PC-9 (cell line): ENCODE results near the gene PHLDB2. TPM values are rescaled to one million over a fixed set of nuclear protein-coding genes. Genes with fewer than 3 reads are reported as not detected.

Source experiments
- BruUV-seq: library from RNA; stranded (reverse); fragments of 400-500 nt; replicated peaks from 2 replicates; lab custom pipeline; 2021; lab: Mats Ljungman, UMichigan
- CTCF ChIA-PET: fragments of 300-600 bp; sonication (Branson Sonifier 250); formaldehyde crosslinking; loops from one replicate; lab custom pipeline; 2022; ENCODE audit warnings: antibody characterized with exemption; lab: Charles Lee
- POLR2A ChIA-PET: fragments of 300-600 bp; sonication (Branson Sonifier 250); formaldehyde crosslinking; loops from one replicate; lab custom pipeline; 2022; ENCODE audit warnings: antibody characterized with exemption; ENCODE audit not compliant: unreplicated experiment; lab: Charles Lee
- DNase-seq, 2 experiments: peaks; one replicate each; pipeline versions ENCODE4 v3.0.0 to v3.0.0-alpha.2; 2015 to 2022; ENCODE audit warnings: mixed read lengths in 1 of 2
- H2AFZ ChIP-seq: fragments of 200-600 bp; sonication (generic); 2 replicates; pipeline ENCODE4 v1.8.1; 2017; ENCODE audit warnings: antibody characterized with exemption
- H3F3A ChIP-seq: fragments of 200-600 bp; sonication (generic); 2 replicates; pipeline ENCODE4 v1.8.1; 2017; ENCODE audit warnings: antibody characterized with exemption, mild to moderate bottlenecking, low read depth; ENCODE audit not compliant: insufficient read depth
- H3K27ac ChIP-seq: fragments of 200-600 bp; sonication (generic); 2 replicates; pipeline ENCODE4 v1.6.1; 2016; ENCODE audit warnings: mixed run types
- H3K27me3 ChIP-seq: fragments of 200-600 bp; sonication (generic); 2 replicates; pipeline ENCODE4 v1.6.1; 2016; ENCODE audit warnings: low read depth, mixed run types; ENCODE audit not compliant: insufficient read depth
- H3K36me3 ChIP-seq: fragments of 200-600 bp; sonication (generic); 2 replicates; pipeline ENCODE4 v1.6.1; 2016; ENCODE audit warnings: low read depth, mixed run types
- H3K4me1 ChIP-seq: fragments of 200-600 bp; sonication (generic); replicated peaks from 2 replicates; pipeline ENCODE4 v1.6.1; 2016; ENCODE audit warnings: mixed run types; ENCODE audit not compliant: insufficient read depth
- H3K4me2 ChIP-seq: fragments of 200-600 bp; sonication (generic); 2 replicates; pipeline ENCODE4 v1.6.1; 2017; ENCODE audit warnings: mixed run types
- H3K4me3 ChIP-seq: fragments of 200-600 bp; sonication (generic); 2 replicates; pipeline ENCODE4 v1.6.1; 2016; ENCODE audit warnings: mixed run types
- H3K79me2 ChIP-seq: fragments of 200-600 bp; sonication (generic); 2 replicates; pipeline ENCODE4 v1.6.1; 2017; ENCODE audit warnings: low read depth, mixed run types
- H3K9me2 ChIP-seq: fragments of 200-600 bp; sonication (generic); 2 replicates; pipeline ENCODE4 v1.8.1; 2017; ENCODE audit warnings: mild to moderate bottlenecking; ENCODE audit not compliant: insufficient read depth
- H3K9me3 ChIP-seq: fragments of 200-600 bp; sonication (generic); 2 replicates; pipeline ENCODE4 v1.8.1; 2016; ENCODE audit warnings: low read depth; ENCODE audit not compliant: insufficient read depth
- H4K20me1 ChIP-seq: fragments of 200-600 bp; sonication (generic); 2 replicates; pipeline ENCODE4 v1.8.1; 2017; ENCODE audit not compliant: insufficient read depth
- EZH2 ChIP-seq: fragments of 200-600 bp; sonication (generic); IDR thresholded peaks from 2 replicates; pipeline ENCODE4 v1.8.0; 2017; ENCODE audit warnings: antibody characterized with exemption, low read depth
- intact Hi-C: fragments of 100-400 bp; cut with micrococcal nuclease; formaldehyde crosslinking; loops from one replicate; pipeline ENCODE4 v1.10.0; 2022; ENCODE audit not compliant: unreplicated experiment
- total RNA-seq: library from RNA; stranded (reverse); gene quantifications from 2 replicates; pipeline ENCODE4 v1.2.3, GENCODE V29; 2021
- TF ChIP-seq, protein P1 (sequence below): fragments of 200-600 bp; sonication (generic); conservative IDR thresholded peaks from 2 replicates; pipeline ENCODE4 v1.6.1; 2017; ENCODE audit warnings: mixed run types, antibody characterized with exemption, mild to moderate bottlenecking, moderate library complexity

PHLDB2 gene
- total RNA-seq, 1 experiment from 2014 or later, result 42.7 TPM

DNA sequence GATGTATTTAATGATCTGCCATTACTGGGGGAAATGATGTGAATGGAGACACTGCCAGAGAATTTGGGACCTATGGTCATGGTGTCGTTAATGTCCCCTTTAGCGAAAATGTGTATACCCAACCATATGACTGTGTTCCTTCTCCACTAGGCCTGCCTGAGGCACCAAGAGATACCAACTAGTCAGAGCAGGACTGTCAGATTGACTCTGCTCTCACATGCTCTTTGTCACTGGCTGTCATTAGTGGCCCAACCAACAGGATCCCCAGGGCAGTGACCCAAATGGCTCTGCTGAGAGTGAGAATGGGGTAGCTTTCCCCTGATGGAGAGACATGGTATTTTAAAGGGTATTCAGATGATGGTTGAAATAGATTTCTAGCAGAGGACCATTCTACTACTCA lies 142.5 kb downstream of the PHLDB2 start:
- no peak overlapping the region for H3K27ac ChIP-seq
- ChIA-PET CTCF (interaction anchor here (1.0 kb wide), 1 partner anchor 12 kb away, joined by 4 read pairs; no protein-coding TSS in a partner anchor), POLR2A (interaction anchor here (0.7 kb wide), 1 partner anchor 64 kb away, joined by 6 read pairs; no protein-coding TSS in a partner anchor)
- no peaks in the 10 kb centered on the region for H4K20me1 ChIP-seq
- intact Hi-C loops, result no loop called here
- H3K27me3 ChIP-seq, result no peaks in the 10 kb centered on the region
- DNase-seq, result no peak
- BruUV-seq, result no TSS peak
- TF ChIP-seq EZH2, result no peak
- TF ChIP-seq, protein P1, sequence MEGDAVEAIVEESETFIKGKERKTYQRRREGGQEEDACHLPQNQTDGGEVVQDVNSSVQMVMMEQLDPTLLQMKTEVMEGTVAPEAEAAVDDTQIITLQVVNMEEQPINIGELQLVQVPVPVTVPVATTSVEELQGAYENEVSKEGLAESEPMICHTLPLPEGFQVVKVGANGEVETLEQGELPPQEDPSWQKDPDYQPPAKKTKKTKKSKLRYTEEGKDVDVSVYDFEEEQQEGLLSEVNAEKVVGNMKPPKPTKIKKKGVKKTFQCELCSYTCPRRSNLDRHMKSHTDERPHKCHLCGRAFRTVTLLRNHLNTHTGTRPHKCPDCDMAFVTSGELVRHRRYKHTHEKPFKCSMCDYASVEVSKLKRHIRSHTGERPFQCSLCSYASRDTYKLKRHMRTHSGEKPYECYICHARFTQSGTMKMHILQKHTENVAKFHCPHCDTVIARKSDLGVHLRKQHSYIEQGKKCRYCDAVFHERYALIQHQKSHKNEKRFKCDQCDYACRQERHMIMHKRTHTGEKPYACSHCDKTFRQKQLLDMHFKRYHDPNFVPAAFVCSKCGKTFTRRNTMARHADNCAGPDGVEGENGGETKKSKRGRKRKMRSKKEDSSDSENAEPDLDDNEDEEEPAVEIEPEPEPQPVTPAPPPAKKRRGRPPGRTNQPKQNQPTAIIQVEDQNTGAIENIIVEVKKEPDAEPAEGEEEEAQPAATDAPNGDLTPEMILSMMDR, result no peak
- H3K9me3 ChIP-seq, result peaks cover 4% of the 10 kb centered on the region; the same call in 1 of the 2 replicates
- H3K4me3 ChIP-seq, result no peak overlapping the region
- H2AFZ ChIP-seq, result no peak overlapping the region
- H3K36me3 ChIP-seq, result no peaks in the 10 kb centered on the region
- H3K79me2 ChIP-seq, result no peaks in the 10 kb centered on the region
- H3K4me2 ChIP-seq, result no peak overlapping the region
- H3K9me2 ChIP-seq, result no peaks in the 10 kb centered on the region
- peaks cover 15% of the 10 kb centered on the region; the same call in 1 of the 2 replicates for H3K4me1 ChIP-seq
- H3F3A ChIP-seq, result no peaks in the 10 kb centered on the region

DNA sequence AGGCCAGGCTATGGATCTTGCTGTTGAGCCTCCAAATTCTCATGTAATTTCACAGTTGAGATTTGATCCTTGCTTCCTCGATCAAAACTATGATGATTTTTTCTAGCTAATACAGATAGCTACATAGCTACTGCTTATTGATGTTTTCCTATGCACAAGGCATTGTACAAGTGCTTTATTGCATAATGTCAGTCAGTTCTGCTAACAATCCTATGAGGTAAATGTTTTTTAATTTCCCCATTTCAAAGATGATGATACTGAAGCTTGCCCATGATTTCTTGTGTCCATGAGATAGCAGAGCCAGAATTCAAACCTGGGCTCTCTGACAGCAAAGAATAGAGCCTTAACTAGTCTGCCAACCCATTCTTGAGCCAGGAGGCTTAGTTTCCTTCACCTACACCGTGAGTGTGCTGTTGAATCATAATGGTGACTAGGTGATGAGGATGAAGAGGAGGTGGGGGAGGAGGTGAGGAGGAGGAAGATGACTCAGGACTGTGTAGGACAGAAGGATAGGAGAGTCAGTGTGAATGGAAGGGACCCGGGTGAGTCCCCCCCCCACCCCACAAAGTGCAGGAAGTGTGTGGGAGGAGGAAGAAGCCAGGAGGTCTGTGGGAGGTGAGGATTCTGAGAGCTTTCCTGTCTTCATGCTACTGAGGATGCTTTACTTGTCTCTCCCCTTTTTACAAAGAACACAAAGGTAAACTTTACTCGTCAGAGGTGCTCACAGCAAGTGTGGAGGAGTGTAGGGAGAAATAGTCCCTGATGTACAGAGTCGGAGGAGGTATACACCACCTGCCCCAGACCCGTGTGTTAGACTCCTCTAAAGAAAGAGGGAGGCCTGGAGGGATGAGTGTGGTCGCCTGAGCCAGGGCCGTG lies 143.3 kb downstream of the PHLDB2 start:
- peak in 1 of 2 experiments; percentile 37 for DNase-seq
- TF ChIP-seq, protein P1, result no peak
- no peak for TF ChIP-seq EZH2

DNA sequence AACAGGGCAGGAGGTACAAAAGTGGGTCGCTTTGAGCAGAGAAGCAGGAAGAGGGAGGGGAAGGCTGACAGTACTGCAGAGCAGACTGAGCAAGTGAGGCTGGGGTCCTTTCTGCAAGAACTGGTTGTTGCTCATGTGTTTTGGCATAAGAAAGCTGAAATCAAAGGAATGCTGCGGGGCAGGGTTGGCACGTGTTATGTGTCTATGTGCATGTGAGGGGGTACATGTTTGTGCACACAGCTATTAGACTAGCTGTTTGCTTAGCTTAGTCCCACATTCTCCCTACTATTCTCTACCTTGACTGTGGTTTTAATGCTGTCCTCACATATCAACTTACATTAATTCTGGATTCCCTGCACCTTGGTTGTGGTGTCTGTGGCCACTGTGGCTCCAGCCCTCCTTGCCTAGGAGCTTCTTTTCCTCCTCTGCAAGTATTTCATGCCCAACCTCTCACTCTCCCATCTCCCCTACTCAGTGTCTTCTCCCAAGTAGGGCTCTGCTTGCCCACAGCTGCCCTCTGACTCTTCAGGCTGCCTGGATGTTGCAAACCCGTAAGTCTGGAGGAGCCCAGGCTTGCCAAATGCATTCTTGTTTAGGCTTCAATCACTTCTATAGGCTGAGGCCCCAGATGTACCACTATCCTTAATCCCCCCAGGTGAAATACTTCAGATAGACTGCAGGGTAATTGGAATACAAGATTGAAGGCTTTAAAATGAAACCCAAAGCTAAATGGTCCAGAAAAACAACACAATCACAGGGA lies 144.4 kb downstream of the PHLDB2 start:
- H3K9me2 ChIP-seq, result no peaks in the 10 kb centered on the region
- no peaks in the 10 kb centered on the region for H4K20me1 ChIP-seq
- H3K4me2 ChIP-seq, result no peak overlapping the region
- H2AFZ ChIP-seq, result no peak overlapping the region
- no peaks in the 10 kb centered on the region for H3F3A ChIP-seq
- DNase-seq, result no peak
- no peaks in the 10 kb centered on the region for H3K27me3 ChIP-seq
- intact Hi-C loops, result no loop called here
- no peaks in the 10 kb centered on the region for H3K36me3 ChIP-seq
- CTCF ChIA-PET, result interaction anchor here (1.6 kb wide), 1 partner anchor 14 kb away, joined by 5 read pairs; no protein-coding TSS in a partner anchor
- no peak overlapping the region for H3K27ac ChIP-seq
- no TSS peak for BruUV-seq
- POLR2A ChIA-PET, result interaction anchor here (0.7 kb wide), 1 partner anchor 113 kb away, joined by 7 read pairs; no protein-coding TSS in a partner anchor
- TF ChIP-seq, protein P1, result no peak
- no peak for TF ChIP-seq EZH2
- H3K9me3 ChIP-seq, result no peaks in the 10 kb centered on the region
- no peaks in the 10 kb centered on the region for H3K79me2 ChIP-seq
- H3K4me3 ChIP-seq, result no peak overlapping the region
- peaks cover 15% of the 10 kb centered on the region; the same call in 1 of the 2 replicates for H3K4me1 ChIP-seq

More for the DNA sequence above, 143.3 kb downstream of the PHLDB2 start:
- Histone ChIP-seq H3F3A (no peaks in the 10 kb centered on the region), H4K20me1 (no peaks in the 10 kb centered on the region), H3K9me3 (peaks cover 4% of the 10 kb centered on the region; the same call in 1 of the 2 replicates), H3K4me2 (no peak overlapping the region), H3K4me1 (peaks cover 15% of the 10 kb centered on the region; the same call in 1 of the 2 replicates), H3K27ac (no peak overlapping the region), H3K9me2 (no peaks in the 10 kb centered on the region), H2AFZ (no peak overlapping the region; the same call in 1 of the 2 replicates), H3K79me2 (no peaks in the 10 kb centered on the region), H3K4me3 (no peak overlapping the region), H3K27me3 (no peaks in the 10 kb centered on the region), H3K36me3 (no peaks in the 10 kb centered on the region)
- BruUV-seq, result no TSS peak
- CTCF ChIA-PET, result interaction anchor here (1.0 kb wide), 1 partner anchor 11 kb away, joined by 4 read pairs; no protein-coding TSS in a partner anchor
- POLR2A ChIA-PET, result interaction anchor here (0.6 to 0.7 kb wide), 2 partner anchors 24 to 65 kb away, joined by 3 to 6 read pairs; no protein-coding TSS in a partner anchor
- intact Hi-C loops, result no loop called here
